ENCODE results near the gene CACNA2D1.
A peak's percentile ranks its signal among the peaks of the same experiment; 100 is the strongest.
"Not testable (repeated sequence)": the region's sequence is repeated elsewhere in the genome, so short reads cannot be mapped to it uniquely, and the experiment has no call there.

Gene CACNA2D1

GRCh38 chr7:82021036-82021435 is 422.5 kb downstream of the CACNA2D1 start:
- no peak for DNase-seq

- peak; percentile 36 for DNase-seq
These were observed 423.8 kb downstream of the CACNA2D1 start for GRCh38 chr7:82019551-82020475.

DNA sequence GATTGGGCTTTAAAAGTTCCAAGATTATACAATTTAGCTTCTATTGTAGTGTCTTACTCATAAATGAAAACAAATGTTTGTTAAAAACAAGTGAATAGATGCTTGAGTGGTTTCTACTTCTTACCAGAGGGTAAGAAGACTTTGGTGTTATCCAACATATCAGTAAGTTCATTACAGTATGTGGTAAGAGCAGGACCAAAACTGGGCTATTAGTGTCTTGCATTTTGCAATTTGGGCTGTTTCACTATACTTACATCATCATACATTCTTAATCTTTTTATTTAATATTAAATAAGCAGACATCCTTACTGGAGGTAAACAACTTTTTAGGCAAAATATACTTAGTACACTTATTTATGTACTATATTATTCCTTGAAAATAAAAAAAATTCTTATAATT is 425.4 kb downstream of the CACNA2D1 start:
- peak; percentile 27 for DNase-seq

- peak; percentile 49 for DNase-seq
These were observed 426.1 kb downstream of the CACNA2D1 start for GRCh38 chr7:82017334-82017943.

DNA sequence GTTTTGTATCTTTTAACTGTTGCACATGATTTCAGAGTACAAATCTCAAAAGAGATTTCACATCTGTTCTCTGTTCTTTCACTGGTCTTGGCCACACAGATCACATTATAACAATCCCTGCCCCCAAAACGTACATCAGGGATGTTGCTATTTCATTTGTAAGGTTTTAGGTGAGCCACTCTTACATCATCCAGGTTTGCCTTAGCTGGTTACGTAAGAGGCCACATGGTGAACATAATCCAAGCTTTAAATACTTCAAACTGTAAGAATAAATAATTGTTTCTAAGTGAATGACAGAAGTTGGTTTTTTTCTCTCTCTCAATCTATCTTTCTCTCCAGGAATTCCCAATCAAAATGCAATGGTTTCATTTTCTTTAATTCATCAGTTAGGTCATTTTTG is 427.8 kb downstream of the CACNA2D1 start:
- DNase-seq = peak; percentile 35

GRCh38 chr7:82014574-82014973 is 429.0 kb downstream of the CACNA2D1 start:
- not testable (repeated sequence) for DNase-seq

DNA sequence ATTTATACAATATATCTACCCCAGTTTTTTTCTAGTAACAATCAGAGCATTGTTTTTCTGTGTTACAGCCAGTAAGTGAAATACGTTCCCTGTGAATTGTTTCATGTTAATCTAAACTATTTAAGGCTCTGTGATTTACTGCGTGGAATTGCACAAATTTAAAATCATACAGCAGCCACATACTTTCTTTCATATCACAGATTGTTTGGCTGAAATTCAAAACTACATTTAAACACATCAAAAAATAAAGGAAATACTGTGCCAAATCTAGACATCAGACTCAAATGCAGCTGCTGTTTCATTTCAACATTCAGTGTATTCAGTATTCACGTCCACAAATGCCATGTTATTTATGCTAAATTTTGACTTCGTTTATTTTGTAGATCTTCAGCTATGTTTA is 431.1 kb downstream of the CACNA2D1 start:
- peak; percentile 39 for DNase-seq

DNA sequence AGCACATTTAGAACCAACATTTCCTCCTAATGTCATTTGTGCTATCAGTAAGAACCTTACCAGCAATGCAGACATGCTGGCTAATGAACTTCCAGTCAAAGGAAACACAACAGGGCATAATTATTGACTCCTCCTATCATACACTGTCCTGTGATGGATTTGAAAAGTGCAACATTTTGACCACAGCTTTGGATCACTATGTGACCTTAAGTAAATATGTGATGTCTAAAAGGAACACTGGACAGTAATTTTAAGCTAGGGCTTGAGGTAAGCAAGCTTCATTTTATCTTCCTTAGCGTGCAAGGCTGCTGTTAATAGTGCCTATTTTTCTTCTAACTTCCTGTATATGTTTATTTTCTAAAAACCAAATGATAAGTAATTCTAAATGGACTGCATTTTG is 433.2 kb downstream of the CACNA2D1 start:
- DNase-seq = no peak

DNA sequence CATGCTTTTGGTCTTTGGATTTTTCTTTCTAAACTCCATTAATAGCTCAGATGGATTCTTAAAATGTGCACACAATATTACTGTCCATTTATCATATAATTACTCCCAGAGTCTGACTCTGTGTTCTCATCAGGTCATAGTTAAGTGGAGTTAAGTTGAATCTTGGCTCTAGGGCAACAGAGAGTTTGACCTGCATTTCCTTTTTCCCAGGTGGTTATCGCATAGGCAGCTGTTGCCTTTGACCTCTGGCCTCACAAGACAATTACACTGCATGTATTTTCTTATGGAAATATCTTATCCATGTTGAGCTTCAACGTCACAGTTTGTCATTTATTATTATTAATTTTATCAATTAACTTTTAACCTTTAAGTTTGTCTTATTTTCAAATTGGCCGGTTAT is 436.3 kb downstream of the CACNA2D1 start:
- no peak for DNase-seq

- DNase-seq = no peak
These were observed 438.5 kb downstream of the CACNA2D1 start for GRCh38 chr7:82005056-82005455.

GRCh38 chr7:81993186-81993585 is 450.4 kb downstream of the CACNA2D1 start:
- DNase-seq = no peak

- DNase-seq = peak; percentile 35
These were observed 453.2 kb downstream of the CACNA2D1 start for GRCh38 chr7:81990395-81990794.

DNA sequence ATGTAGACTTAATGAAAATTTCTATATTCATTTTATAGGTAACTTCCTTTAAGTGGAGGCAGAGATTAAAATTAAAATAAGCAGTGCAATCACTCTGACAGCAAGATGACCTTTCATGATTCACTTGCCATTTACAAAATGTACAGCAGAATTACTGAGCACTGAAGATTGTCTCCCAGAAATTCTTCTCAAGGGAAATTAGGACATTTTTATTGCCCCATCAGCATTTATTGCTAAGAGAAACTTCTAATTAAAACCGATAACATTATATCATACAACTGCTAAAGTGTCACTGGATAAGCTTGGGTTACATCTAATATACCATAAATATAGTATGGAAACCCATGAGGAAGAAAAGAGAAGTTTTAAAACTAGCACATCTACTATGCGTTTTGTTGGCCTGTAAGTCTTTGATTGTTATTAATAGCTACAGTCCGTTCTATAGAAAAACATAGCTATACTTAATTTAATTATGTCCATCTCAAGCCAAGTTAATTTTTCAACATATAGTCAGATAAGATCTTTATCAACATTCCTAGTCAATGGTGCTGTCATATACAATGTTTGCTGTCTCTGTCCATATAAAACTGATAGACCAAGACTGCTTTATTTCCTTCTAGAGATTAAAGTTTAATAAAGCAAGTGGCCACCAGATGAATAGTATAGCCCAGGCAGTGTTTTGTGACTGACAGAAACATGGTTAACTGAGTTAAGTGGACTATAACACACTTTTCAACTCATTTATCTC is 456.7 kb downstream of the CACNA2D1 start:
- DNase-seq = no peak

DNA sequence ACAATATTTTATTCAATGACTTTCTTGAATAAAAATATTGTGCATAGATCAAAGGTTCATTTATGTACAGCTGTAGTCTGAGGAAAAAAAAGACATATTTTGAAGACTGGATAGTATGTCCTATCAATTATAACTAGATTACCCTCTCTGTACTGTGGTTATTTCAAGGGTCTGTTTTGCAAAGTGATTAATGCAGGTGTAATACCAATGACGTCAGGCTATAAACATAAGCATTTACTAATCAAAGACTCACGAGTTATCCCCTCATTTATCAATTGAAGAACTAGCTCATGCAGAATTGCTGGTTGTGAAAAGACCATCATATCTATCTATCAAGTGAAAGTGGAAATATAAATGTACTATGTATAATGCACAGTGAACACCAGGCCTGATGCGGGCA is 460.2 kb downstream of the CACNA2D1 start:
- DNase-seq = no peak

DNA sequence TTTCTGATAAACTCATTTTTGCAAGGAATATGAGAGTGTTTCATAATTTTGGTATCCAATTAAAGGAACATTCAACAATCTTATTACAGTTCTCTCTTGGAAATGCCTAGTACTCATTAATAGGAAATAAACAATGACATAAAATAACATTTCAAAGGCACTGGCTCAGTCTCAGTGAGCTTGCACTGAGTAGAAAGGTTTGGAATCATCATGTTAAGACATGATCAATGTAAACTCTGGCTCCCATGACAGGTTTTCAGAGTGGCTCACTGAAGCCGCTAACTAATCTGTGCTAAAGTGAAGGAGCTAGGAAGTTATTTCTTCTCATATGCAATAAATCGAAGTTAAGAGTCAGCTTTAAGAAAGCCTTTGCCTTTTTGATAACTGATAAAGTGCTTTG is 470.5 kb downstream of the CACNA2D1 start:
- DNase-seq = no peak

GRCh38 chr7:81960026-81960425 is 483.6 kb downstream of the CACNA2D1 start:
- DNase-seq = peak; percentile 18

GRCh38 chr7:81957517-81957916 is 486.1 kb downstream of the CACNA2D1 start:
- DNase-seq = no peak

DNA sequence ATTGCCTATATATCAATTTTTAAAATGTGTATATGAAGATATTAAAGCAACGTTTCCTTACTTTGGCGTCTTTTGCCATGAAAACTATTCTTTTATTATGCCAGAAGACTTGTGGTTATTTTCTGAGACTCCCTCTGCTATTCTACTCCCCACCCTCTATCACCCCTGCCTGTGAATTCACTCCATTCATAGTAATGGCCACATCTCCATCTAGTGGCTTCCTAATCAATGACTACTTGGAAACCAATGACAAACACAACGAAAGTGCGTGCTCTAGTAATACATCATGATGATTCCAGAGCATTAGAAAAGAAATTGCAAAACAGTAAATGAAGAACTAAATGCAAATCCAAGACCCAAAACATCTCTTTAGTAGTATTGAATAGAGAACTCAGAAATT is 487.1 kb downstream of the CACNA2D1 start:
- peak; percentile 58 for DNase-seq

GRCh38 chr7:81949306-81949705 is 494.3 kb downstream of the CACNA2D1 start:
- no peak for DNase-seq

DNA sequence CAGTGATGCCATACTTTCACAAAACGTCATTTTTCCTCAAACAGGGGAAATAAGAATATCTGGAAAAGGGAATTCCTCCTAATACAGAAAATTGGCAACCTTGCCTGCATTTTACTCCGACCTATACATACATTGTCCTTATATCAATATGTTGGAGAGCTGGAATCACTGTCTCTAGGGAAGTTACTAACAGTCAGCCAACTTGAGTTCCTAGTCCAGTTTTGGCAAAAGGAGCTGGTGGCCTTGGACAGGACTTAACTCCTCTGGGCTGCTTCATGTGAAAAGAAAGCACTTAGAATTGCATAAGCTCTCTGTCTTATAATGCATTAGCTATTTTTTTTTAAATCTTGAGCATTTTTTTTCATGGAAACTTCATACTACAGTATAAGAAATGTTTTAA is 499.5 kb downstream of the CACNA2D1 start:
- no peak for DNase-seq

DNA sequence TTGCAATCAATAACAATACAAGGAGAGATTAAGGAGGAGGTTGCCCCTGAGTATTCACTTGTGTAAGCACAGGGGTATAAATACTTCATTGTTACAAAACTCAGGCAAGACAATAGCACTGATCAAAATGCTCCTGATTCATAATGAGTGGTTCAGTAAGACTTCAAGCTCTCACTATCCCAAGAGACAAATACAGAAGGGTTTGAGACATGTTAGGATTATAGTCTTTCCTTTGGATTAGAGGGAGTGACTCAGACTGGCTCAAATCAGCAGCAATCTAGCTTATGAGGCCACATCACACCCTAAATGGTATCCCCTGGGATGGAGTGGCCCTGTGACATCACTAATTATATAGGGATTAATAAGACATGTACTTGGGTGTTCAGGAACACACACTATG is 506.5 kb downstream of the CACNA2D1 start:
- no peak for DNase-seq

GRCh38 chr7:81934596-81935301 is 508.8 kb downstream of the CACNA2D1 start:
- no peak for DNase-seq

GRCh38 chr7:81932936-81933335 is 510.6 kb downstream of the CACNA2D1 start:
- DNase-seq = no peak
